ENCODE data around the gene SIAH3. TPM values are rescaled to one million over a fixed set of nuclear protein-coding genes. Genes with fewer than 3 reads are reported as not detected.

The SIAH3 gene
- polyA plus RNA-seq, 1 donor from 2014 or later, result not detected

GRCh38 chr13:45731455-45731854 lies 120.1 kb downstream of the SIAH3 start:
- H3K27ac Mint-ChIP-seq, result no peak overlapping the region
- H3K36me3 Mint-ChIP-seq, result no peaks in the 10 kb centered on the region
- no peaks in the 10 kb centered on the region for H3K9me3 Mint-ChIP-seq
- peaks cover 0 to 1% (median 0%) of the 10 kb centered on the region in 3 donors for H3K4me1 Mint-ChIP-seq
- no peak overlapping the region for H3K4me3 Mint-ChIP-seq
- peaks cover 6% of the 10 kb centered on the region for H3K27me3 Mint-ChIP-seq

- Mint-ChIP-seq H3K9me3 (no peaks in the 10 kb centered on the region), H3K27me3 (peaks cover 7% of the 10 kb centered on the region), H3K4me3 (no peak overlapping the region), H3K4me1 (peaks cover 0 to 1% (median 0%) of the 10 kb centered on the region in 3 donors), H3K36me3 (no peaks in the 10 kb centered on the region), H3K27ac (no peak overlapping the region)
Measured at GRCh38 chr13:45728759-45729158, 122.8 kb downstream of the SIAH3 start.

Other genes with a start within 250 kb of the SIAH3 start
- gene ERICH6B, start 236.0 kb downstream of the SIAH3 start, polyA plus RNA-seq, result 0.45 TPM
- gene CBY2, start 149.4 kb downstream of the SIAH3 start, polyA plus RNA-seq, result not detected
- 59.8 TPM for gene ZC3H13, start 201.0 kb upstream of the SIAH3 start, polyA plus RNA-seq

All from IgD-negative memory B cell (primary cell).